Measurements from ENCODE around the gene PPP2R3B.

DNA sequence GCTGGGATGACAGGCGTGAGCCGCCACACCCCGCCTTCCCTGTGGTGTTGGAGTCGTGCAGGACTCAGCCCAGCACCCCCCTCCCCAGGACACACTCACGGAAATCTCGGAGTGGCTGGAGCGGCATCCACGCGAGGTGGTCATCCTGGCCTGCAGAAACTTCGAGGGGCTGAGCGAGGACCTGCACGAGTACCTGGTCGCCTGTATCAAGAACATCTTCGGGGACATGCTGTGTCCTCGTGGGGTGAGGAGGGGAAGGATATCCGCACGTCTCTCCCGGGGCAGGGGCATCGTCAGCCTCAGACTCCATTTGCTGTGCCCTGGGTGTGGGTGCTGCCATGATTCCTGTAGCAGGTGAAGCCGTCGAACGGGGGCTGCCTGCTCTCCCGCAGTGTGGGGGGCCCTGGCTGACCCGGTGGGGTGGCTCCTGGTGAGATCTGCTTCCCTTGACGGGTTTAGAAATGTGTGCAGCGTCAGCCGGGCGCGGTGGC, 95.3 kb downstream of the PPP2R3B start:
- TF ChIP-seq, protein P1, sequence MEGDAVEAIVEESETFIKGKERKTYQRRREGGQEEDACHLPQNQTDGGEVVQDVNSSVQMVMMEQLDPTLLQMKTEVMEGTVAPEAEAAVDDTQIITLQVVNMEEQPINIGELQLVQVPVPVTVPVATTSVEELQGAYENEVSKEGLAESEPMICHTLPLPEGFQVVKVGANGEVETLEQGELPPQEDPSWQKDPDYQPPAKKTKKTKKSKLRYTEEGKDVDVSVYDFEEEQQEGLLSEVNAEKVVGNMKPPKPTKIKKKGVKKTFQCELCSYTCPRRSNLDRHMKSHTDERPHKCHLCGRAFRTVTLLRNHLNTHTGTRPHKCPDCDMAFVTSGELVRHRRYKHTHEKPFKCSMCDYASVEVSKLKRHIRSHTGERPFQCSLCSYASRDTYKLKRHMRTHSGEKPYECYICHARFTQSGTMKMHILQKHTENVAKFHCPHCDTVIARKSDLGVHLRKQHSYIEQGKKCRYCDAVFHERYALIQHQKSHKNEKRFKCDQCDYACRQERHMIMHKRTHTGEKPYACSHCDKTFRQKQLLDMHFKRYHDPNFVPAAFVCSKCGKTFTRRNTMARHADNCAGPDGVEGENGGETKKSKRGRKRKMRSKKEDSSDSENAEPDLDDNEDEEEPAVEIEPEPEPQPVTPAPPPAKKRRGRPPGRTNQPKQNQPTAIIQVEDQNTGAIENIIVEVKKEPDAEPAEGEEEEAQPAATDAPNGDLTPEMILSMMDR (IDR thresholded peaks at IDR 0.05), result no peak
- TF ChIP-seq ZNF138 (CRISPR knock-in tag; conservative IDR thresholded peaks at IDR 0.05) (no peak), NR2C2 (CRISPR knock-in tag; IDR thresholded peaks at IDR 0.05) (no peak), SP1 (CRISPR knock-in tag; conservative IDR thresholded peaks at IDR 0.05) (no peak)
- TF ChIP-seq, protein P2, sequence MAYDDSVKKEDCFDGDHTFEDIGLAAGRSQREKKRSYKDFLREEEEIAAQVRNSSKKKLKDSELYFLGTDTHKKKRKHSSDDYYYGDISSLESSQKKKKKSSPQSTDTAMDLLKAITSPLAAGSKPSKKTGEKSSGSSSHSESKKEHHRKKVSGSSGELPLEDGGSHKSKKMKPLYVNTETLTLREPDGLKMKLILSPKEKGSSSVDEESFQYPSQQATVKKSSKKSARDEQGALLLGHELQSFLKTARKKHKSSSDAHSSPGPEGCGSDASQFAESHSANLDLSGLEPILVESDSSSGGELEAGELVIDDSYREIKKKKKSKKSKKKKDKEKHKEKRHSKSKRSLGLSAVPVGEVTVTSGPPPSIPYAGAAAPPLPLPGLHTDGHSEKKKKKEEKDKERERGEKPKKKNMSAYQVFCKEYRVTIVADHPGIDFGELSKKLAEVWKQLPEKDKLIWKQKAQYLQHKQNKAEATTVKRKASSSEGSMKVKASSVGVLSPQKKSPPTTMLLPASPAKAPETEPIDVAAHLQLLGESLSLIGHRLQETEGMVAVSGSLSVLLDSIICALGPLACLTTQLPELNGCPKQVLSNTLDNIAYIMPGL (CRISPR knock-in tag; IDR thresholded peaks at IDR 0.05), result no peak
- TF ChIP-seq, protein P3, sequence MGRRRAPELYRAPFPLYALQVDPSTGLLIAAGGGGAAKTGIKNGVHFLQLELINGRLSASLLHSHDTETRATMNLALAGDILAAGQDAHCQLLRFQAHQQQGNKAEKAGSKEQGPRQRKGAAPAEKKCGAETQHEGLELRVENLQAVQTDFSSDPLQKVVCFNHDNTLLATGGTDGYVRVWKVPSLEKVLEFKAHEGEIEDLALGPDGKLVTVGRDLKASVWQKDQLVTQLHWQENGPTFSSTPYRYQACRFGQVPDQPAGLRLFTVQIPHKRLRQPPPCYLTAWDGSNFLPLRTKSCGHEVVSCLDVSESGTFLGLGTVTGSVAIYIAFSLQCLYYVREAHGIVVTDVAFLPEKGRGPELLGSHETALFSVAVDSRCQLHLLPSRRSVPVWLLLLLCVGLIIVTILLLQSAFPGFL (CRISPR knock-in tag; IDR thresholded peaks at IDR 0.05; ENCODE audit: borderline replicate concordance), result no peak
